Thoracic aorta endothelial cell (primary cell): Measurements from ENCODE around the gene SIRT4. TPM values are rescaled to one million over a fixed set of nuclear protein-coding genes. Genes with fewer than 3 reads are reported as not detected.

Experiments used
- small RNA-seq: library from RNA; depleted of rRNA; stranded (forward); fragments of <200 nt; gene quantifications from one replicate; pipeline ENCODE3, GENCODE V24; 2012
- total RNA-seq: library from RNA; depleted of rRNA; stranded (reverse); fragments of >200 nt; gene quantifications from 2 replicates; pipeline ENCODE4 v1.2.3, GENCODE V29; 2012

The SIRT4 gene, protein sequence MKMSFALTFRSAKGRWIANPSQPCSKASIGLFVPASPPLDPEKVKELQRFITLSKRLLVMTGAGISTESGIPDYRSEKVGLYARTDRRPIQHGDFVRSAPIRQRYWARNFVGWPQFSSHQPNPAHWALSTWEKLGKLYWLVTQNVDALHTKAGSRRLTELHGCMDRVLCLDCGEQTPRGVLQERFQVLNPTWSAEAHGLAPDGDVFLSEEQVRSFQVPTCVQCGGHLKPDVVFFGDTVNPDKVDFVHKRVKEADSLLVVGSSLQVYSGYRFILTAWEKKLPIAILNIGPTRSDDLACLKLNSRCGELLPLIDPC
- total RNA-seq: 0.27 and 0.50 TPM in 2 replicates

DNA sequence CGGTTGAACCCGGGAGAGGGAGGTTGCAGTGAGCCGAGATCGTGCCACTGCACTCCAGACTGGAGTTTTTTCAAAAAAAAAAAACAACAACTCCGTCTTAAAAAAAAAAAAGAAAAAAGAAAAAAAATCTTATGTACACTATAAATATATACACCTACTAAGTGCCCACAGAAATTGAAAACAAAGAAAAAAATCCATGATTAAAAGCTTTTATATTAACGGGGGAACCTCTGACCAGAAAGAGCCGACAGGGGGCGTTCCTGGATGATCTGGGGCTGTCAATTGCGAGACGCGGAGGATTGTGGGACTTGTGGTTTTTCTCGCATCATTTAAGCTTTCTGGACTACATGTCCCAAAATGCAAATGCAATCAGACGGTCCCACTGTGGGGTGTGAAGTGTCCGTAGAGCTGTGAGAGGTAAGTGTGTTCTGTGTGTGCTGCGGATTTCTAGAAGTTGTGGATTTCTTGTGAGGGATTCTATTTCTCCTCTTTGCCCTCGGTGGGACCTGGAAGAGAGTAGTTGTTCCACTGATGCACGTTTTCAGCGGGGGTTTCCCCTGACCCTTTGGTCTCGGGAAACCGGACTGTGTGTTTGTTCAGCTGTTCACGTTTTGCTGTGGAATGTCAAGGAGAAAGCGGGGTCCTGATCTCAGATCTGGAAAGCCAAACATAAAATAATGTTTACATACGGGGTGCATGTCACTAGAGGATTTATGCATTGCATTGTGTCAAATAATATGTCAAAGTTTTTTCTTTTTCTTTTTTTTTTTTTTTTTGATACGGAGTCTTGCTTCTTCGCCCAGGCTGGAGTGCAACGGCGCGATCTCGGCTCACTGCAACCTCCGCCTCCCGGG lies at the start of gene SIRT4:
SIRT4 (plus strand) TSS at position 360 of the 854 bp plus-strand sequence. CDS start 1,241 bp downstream, outside the sequence.

DNA sequence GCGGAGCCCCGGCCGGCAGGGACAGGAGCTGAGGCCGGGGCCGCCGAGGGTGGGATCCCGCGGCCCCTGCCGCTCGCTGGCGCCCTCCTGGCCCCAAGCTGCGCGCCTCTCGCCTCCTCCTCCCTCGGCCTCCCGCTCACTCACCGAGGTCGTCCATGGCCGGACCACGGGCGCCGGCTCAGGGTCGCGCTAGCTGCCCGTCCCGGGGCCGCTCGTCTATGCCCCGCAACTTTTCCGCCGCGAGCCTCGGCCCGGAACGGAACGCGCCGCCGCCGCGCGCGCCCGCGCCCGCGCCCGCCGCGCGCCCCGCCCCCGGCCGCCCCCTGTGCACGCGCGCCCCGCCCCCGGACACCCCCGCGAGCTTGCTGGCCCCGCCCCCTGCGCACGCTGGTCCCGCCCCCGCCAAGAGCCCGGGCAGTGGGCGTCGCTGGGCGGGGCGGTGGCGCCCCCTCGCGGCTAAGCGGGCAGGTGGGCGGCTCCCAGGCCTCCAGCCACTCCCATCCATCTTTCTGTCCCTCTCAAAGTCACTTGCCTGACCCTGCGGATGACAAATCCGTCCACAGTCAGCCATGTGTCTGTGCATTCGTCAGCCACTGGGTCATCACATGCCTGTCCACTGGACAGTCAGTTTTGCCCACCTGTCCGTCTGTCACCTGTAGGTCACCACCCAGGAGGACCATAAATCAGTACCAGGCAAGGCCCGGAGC lies 36.5 kb upstream of the SIRT4 start, which contains the start of gene PXN:
PXN (minus strand) TSS at position 258 of the 707 bp plus-strand sequence; CDS start at position 157, 101 bp downstream.

DNA sequence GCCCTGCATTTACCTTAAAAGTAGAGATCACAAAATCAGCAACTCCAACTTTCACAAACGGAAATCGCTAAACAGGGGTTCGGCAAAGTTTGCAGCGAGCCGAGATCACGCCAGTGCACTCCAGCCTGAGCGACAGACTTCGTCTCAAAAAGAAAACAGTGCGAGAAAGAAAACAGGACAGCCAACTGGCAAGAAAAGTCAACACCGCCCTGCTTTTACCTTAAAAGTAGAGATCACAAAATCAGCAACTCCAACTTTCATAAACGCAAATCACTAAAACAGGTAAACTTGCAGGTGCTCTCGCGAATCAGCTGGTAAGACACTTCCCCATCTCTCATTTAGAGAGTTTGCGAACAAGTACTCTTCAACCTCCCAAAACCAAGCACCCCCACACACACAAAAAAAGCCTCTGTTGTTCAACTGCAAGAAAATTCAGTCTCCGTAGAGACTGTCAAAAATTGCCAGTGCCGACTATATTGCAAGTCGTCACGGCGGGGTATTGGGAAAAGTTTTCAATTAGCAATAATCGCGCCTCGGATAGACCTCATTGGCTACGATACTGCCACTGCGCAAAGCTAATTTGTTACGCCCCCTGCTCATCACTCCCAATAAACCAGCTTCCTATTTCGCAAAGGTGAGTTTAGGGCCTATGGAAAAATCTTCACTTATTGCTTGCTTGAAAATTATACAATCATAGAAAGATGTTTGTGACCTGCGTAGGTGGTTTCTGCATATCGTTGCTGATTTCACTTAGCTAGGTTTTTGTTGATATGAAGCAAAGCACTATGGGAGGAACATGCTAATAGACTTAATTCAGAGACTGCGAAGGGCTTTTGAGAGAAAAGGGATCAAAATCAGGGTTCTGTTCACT lies 9.2 kb upstream of the SIRT4 start, which contains the start of gene RNU4-1:
RNU4-1 (minus strand) TSS at position 577 of the 871 bp plus-strand sequence.

DNA sequence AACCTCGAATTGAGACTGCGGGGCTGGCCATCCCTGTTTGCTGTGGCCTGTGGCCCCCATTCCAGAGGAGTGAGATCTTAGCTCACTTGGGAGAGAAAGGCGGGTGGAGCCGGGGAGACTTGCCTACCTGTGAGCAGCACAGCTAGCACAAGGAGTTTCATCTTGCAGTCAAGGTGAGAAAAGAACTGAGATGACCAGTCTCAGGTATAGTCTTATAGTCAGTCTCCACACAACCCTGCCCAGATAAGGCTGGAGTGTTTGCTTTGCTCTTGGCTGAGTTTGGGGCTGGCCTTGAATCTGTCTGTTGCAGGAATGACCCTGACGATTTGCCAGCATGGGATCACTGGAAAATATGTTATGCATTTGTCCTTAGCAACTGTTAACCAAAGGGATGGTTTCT lies 25.5 kb downstream of the SIRT4 start, which contains the start of gene PLA2G1B:
PLA2G1B (minus strand) TSS at position 187 of the 400 bp plus-strand sequence; CDS start at position 161, 26 bp downstream.

Small RNAs within 50 kb of the gene (small RNA-seq; reads per million reads assigned to genes)
- gene RNU4-1: 501 reads per million, percentile 99 among the genes with 10 or more reads in this experiment
- 952 reads per million, percentile 99 among the genes with 10 or more reads in this experiment for gene RNU4-2
- gene RNU6-1088P: not detected

Other genes starting within 250 kb of the SIRT4 start
- gene RAB35, start 185.6 kb upstream of the SIRT4 start, total RNA-seq: 32.6 and 40.3 TPM in 2 replicates
- gene GCN1, start 107.6 kb upstream of the SIRT4 start, total RNA-seq: 151 and 159 TPM in 2 replicates
- 2,828 and 2,944 TPM in 2 replicates for gene RPLP0, start 101.2 kb upstream of the SIRT4 start, total RNA-seq
- gene PXN, start 36.6 kb upstream of the SIRT4 start, total RNA-seq: 161 and 205 TPM in 2 replicates
- under 0.01 TPM in 2 replicates for gene RNU4-2, start 10.4 kb upstream of the SIRT4 start, total RNA-seq
- under 0.01 TPM in 2 replicates for gene RNU4-1, start 9.1 kb upstream of the SIRT4 start, total RNA-seq
- not detected in 2 replicates for gene PLA2G1B, start 25.5 kb downstream of the SIRT4 start, total RNA-seq
- not detected in 2 replicates for gene MSI1, start 66.8 kb downstream of the SIRT4 start, total RNA-seq
- 248 and 252 TPM in 2 replicates for gene COX6A1, start 135.8 kb downstream of the SIRT4 start, total RNA-seq
- 71.7 and 72.6 TPM in 2 replicates for gene TRIAP1, start 144.1 kb downstream of the SIRT4 start, total RNA-seq
- 30.3 and 36.2 TPM in 2 replicates for gene GATC, start 144.1 kb downstream of the SIRT4 start, total RNA-seq
- gene SRSF9, start 167.4 kb downstream of the SIRT4 start, total RNA-seq: 179 and 196 TPM in 2 replicates
- 320 TPM in 2 replicates for gene DYNLL1, start 193.8 kb downstream of the SIRT4 start, total RNA-seq
- gene COQ5, start 226.8 kb downstream of the SIRT4 start, total RNA-seq: 20.8 and 22.3 TPM in 2 replicates
- 165 and 196 TPM in 2 replicates for gene RNF10, start 232.0 kb downstream of the SIRT4 start, total RNA-seq